HG03354 (cell line): ENCODE data around the gene TDRD7.

Source experiments
- ATAC-seq: cut with Tn5 transposase; IDR thresholded peaks from one replicate; pipeline ENCODE4 v1.9.1; 2021; ENCODE audit warnings: mild to moderate bottlenecking; ENCODE audit not compliant: unreplicated experiment, poor library complexity, severe bottlenecking

Gene TDRD7

GRCh38 chr9:97411789-97412625, at the start of gene TDRD7:
Gene TDRD7, plus strand, starts transcription at chr9:97412096. Its CDS starts 16,370 bp downstream, at chr9:97428466.
- peak; percentile 82 for ATAC-seq

- no peak for ATAC-seq
Observed at GRCh38 chr9:97362777-97363545, 48.9 kb upstream of the TDRD7 start.

DNA sequence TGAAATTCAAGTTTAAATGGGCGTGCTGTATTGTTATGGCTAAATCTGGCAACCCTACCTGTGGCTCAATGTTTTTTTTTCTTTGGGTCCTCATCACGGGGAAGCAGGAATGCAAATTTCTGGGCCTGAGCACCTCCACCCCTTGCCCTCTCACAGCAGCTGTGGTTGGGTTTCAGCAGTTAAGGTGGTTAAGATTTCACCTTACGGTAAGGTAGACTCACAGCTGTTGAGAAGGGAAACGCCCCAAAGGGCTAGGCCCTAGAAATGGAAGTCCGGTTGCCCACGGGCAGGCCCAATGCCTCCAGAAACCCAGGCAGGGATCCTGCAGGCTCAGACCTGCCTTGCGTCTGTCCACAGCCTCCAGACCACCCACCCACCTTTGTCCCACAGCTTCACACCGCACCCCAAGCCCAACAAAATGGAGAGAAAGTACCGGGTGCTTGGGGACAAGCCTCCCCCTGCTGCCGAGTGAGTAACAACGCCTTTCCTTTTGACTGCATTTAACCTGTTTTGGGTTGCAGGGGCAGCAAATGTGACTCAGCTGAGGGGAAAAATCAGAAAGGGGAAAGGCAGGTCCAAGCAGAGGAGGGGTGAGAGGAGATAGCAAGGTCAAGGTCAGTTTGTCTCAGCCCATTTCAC, 48.1 kb upstream of the TDRD7 start:
- no peak for ATAC-seq

DNA sequence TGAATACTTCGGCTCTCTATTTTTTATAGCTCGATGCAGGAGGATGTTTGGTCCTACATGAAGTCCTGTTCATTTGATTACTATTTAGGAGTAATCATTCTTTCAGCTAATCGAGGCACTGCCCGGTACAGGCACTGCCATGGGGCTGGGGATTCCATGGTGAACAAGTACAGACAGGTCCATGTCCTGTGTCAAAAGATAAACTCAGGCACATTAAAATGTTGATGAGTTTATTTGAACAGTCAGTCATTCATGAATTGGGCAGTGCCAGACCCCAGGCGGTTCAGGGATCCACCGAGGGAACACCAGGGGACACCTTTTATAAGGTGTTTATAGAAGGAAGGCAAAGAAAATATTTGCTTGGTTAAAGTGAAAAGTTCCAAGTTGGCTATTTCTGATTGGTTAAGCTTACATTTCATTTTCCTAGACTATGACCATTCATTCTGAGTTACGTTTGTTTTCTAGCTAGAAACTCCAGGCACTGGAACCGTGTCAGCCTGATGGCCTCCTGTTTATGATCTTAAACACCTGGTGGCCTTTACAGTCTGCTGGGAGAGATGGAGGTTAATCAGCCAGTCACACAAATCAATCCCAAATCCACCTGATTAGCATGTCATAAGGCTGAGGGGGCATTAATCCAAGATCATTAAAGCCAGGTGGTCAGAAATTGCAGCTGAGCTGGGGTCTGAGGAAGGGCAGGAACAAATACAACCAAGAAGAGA, 47.0 kb upstream of the TDRD7 start:
- ATAC-seq: no peak

- no peak for ATAC-seq
Observed at GRCh38 chr9:97365634-97366033, 46.3 kb upstream of the TDRD7 start.

GRCh38 chr9:97366476-97366875, 45.4 kb upstream of the TDRD7 start:
- ATAC-seq: no peak

GRCh38 chr9:97366889-97367288, 45.0 kb upstream of the TDRD7 start:
- no peak for ATAC-seq

DNA sequence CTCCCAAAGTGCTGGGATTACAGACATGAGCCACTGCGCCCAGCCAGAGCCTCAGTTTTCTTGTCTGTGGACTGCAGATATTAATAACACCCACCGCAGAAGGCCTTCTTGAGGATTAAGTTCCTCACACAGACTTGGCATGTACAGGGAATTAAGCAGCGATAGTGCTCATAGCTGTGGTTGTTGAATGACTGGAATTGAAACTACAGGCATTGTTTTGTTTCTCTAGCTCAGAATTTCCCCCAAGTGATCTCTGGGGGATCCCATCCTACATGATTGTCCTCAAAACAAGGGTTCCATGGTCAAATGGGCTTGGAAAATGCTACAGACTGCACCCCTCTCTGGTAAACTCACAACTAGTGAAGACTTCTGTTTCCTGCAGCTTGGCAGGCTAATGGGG, 44.2 kb upstream of the TDRD7 start:
- ATAC-seq: no peak

- no peak for ATAC-seq
Observed at GRCh38 chr9:97368964-97369363, 42.9 kb upstream of the TDRD7 start.

- ATAC-seq: no peak
Observed at GRCh38 chr9:97372580-97372979, 39.3 kb upstream of the TDRD7 start.

DNA sequence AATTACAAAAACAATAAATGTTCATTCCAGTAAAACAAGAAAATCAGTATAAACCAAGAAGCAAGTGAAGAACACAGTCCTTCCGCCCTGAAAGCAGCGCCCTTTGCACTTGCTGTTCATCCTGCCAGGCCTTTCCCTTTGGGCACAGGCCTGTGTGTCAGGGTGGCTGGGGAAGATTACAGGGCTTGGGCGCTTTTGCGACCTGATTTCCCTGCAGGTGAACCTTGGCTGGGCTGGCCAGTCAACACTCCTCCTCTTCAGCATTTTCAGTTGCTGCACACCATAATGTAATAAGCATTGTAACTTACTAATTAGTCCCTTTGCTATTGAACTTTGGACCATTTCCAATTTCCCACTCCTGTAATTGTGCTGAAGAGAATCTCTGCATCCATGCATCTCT, 38.6 kb upstream of the TDRD7 start:
- ATAC-seq: no peak

DNA sequence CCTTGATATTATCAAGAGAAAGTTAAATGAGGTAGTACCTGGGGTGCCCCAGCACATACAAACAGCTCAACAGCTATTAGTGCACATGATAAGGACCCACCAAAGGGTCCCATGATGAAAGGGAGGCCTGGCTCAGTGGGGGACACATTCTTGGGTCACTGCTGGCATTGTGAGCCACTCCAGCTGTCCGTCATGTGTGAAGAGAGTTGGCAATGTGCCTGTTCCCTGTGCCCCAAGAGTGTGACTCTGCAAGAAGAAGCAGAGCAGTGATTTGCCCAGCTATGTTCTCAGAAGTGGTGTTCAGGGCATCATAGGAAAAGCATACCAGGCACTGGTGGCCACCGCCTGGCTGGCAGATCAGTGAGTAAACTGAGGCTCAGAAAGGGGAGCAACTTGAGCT, 37.1 kb upstream of the TDRD7 start:
- ATAC-seq: no peak

- ATAC-seq: no peak
Observed at GRCh38 chr9:97376902-97377301, 35.0 kb upstream of the TDRD7 start.

DNA sequence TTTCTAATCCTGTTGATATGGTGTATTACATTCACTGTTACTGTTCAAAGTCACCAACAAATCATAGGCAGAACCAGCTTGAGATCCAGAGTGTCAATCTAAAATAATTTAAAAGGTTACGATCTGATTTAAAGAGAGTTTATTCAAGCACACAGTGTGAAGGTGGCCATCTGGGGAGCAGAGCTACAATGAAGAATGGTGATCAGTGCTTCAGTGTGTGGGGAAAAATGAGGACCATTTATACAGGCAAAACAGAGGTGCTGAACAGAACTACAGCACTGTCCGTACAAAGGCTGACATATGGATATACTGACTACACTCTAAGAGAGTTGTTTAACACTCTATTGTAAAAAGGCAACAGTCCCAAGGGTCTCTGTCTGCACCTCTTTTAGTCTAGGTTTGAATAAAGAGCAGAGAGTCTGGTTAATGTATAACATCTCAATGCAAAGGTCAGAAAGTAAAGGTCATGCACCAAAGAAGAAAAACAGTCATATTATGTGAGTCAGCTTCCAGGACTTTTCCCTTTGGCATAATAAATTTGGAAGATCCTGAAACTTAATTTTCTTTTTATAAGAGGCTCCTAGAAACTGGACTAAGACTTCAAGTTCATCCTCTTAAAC, 29.7 kb upstream of the TDRD7 start:
- no peak for ATAC-seq

DNA sequence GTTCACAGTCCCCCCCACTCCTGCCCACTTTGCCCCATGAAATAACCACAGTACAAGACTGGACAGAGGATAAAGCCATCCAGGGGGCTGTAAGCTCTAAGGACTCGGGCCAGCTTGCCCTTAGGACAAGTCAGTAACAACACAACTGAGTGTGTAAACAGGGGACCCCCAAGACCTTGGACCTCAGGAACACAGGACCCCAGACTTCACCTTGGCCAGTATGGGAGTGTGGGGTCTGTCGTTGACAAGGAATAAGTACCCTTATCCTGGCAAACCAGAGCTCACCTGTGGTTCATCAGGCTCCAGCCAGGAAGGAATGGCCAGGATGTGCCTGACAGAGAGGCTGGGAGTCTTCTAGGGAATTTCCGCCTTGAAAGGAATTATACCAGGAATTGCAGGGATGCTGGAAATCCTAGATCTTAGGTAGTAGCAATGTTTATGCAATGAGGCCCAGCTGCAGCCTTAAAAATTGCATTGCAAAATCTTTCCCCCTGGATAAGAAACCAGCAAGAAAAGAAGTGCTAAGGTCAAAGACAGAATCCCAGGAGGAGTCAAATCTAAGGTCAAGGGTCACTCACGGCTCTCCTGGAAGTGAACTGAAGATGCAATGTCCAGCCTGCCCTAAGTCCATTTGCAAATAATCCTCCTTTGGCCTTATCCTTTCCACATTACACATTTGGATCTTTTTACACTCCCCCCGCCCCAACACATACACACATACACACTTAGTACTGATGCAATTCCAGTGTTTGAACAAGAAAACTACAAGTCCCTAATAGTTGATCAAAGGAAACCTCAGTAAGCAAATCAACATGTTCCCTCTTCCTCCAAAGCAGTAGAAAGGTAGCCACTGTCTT, 27.3 kb upstream of the TDRD7 start:
- ATAC-seq: no peak

DNA sequence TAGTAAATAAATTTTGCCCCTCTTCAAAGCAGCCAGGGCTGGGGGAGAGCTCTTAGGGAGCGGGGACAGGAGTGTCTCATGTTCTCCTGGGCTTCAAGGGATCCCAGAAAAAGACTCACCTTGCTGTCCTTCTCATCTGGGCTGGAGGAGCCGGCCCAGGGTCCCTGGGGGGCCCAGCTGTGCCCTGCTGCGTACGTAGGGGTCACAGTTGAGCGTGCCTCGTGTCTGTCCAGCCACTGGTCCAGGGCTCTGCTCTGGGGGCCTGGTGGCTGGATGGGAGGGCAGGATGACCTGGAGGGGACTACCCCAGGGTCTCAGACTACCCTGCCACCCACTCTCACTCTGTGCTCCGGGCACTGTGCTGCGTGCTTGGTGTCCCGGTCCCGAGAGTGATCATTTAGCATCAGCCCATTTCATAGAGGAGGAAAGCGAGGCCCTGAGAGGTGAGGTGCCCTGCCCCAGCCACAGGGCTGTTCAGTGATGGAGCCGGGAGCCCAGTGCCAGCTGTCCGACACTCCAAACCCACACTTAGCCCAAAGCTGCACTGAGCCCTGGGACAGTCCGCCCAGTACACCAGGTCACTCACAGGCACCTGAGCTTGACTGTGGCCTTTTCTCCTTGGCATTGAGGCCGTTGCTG, 26.2 kb upstream of the TDRD7 start:
- ATAC-seq: no peak

DNA sequence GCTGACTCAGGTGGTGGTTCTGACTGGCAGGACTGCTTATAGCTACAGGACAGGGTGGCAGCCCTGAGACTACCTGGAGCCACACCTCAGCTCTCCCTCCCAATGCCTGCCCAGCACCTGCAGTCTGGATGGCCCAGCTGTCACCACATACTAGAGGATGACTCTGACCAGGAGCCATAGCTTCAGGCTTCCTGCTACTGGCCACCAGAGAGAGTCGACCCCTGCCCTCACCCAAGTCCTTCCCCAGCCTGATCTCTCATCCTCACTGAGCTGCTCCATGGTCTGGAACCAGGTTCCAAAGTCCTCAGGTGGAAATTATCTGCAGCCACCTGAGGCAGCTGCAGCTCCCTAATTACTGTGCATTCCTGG, 25.6 kb upstream of the TDRD7 start:
- ATAC-seq: no peak

DNA sequence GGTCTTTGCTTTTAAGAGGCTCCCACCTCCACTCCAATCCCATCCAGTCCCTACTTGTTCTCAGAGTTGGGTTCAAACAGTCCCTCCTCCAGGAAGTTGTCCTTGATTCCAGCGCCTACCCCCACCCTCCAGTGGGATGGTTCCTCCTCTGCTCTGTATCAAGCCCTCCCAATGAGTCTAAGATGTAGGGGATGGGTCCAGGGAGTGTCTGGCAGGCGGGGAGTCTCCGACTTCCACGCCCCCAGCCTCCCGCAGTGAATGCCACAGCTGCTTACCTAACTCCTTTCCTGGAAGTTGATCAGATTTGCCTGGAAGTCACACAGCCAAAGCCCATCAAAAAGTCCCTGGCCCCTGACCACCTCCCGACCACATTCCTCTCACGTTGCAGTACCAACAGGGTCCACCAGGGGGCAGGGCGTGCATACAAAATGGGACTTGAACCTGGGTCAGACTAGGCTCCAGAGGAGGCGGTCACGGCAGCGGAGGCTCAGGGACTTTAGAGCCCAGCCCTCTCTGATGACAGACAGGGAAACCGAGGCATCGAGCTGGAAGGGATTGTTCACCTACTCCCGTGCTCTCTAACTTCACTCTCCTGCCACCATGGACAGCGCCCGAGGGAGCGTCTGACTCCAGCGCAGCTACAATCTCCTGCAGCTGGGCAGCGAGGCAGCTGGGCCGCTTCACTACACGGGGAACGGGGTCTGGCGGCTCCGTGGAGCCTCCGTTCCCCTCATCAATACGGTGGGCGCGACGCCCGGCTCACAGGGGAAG, 25.0 kb upstream of the TDRD7 start:
- ATAC-seq: peak; percentile 46
